GM19395 (cell line): ENCODE measurements around the gene TSPAN13.
"Not testable (repeated sequence)": the region's sequence is repeated elsewhere in the genome, so short reads cannot be mapped to it uniquely, and the experiment has no call there.

Source experiments
- ATAC-seq: cut with Tn5 transposase; IDR thresholded peaks from one replicate; pipeline ENCODE4 v1.9.1; 2021; ENCODE audit warnings: mild to moderate bottlenecking, moderate library complexity; ENCODE audit not compliant: unreplicated experiment

Gene TSPAN13

DNA sequence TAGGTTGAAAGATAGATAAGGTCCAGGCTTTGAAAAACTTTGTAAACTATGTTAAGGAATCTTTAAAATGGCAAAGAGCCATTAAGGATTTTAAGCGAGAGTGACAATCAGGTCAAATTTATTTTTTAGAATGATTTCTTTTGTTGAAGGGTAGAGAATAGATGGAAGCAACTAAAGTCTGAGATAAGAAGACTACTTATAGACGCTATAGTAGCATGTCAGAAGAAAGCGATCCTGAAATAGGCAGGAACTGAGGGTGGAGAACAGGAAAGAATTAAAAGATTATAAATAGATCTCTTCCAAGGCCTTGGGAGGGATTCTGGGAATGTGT lies 13.0 kb upstream of the TSPAN13 start:
- ATAC-seq: no peak

DNA sequence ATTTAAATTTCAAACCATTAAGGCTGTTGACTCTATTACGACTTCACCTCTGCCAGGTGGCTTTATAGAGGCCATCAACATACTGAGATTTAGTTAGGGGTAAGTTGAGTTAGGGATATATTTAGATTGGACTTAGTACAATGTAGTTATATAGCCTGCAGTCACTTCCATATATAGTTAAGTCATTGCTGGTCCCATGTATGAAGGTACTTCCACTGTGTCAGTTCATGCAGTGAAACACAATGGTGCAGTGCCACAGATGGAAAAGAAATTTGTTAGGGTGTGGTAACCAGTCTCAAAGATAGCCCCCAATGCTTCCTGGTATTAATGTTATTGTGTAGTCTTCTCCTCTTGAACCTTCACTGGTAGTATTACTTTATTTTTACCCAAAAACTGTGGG lies 12.6 kb upstream of the TSPAN13 start:
- no peak for ATAC-seq

DNA sequence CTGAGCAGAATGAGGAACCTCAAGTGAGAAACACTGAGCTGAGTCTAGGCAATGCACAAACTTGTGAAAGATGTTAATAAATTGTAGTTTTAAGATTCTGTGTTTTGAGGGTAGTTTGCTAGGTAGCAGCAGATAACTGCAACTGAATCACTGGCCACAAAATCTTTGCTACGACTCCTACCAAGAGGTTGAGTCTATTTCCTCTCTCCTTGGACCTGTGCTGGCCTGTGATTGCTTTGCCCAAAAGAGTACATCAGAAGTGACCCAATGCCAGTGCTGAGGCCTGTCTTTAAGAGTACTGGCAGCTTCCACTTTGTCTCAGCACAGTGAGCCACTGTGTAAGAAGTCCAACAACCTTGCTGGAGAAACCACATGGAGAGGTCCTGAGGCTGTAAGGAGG lies 11.9 kb upstream of the TSPAN13 start:
- no peak for ATAC-seq

DNA sequence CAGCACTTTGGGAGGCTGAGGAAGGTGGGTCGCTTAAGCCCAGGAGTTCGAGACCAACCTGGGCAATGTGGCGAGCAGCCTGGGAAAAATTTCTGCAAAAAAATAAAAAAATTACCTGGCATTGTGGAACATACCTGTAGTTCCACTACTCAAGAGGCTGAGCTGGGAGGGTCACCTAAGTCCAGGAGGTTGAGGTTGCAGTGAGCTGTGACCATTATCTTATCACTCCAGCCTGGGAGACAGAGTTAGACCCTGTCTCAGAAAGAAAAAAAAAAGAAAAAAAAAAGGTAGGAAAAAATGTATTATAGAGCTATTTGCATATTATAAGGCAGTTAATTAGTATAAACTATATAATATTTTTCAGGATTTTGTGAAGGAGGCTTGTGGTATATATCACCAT lies 11.0 kb upstream of the TSPAN13 start:
- no peak for ATAC-seq

DNA sequence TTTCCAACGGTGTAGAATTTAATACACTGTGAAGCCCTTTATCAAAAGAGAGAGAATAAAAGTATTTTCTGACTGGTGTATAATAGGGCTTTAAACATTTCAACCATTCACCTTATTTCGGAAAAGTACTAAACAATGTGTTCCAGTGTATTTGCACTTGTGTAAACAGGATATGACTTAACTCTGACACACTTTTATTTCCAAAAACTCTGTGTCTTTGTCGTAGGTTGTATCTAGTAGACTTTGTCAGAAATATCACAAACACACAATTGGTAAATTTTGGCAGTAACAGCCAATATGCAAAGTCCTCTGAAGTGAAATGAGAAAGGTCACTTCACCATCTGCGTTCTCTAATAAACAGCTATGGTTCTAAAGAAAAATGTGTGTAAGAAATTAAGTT lies 10.3 kb upstream of the TSPAN13 start:
- no peak for ATAC-seq

DNA sequence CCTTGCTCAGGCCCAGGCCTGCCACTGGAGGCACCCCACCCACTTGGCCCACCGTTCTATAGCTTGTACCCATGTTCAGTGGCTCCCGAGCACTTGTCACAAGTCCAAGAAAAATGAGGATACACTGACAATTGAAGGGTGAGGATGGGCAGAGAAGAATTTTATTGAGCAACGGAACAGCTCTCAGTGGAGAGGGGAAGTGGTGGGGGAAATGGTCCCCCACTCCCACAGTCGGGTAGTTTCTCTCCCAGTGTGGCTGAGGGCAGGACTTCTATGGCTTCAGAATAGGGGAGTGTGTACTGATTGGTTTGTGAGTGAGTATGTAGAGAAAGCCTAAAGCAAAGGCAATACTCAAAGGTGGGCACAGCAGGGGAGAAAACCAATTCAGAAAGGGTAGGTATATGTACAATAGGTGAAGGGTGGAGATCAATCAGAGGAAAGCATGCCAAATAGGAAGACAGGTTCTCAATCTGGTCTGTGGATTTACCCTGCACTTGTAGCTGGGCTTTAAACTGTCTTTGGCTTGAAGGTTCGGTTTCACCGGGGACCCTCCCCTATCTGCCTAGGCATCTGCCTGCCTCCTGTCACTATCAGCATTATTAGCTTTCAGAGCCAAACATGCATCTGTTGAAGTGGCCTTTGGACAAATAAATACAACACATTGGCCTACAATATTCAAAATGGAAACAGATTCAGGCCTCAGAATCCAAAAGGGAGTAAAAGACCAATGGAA lies 8.9 kb upstream of the TSPAN13 start:
- no peak for ATAC-seq

DNA sequence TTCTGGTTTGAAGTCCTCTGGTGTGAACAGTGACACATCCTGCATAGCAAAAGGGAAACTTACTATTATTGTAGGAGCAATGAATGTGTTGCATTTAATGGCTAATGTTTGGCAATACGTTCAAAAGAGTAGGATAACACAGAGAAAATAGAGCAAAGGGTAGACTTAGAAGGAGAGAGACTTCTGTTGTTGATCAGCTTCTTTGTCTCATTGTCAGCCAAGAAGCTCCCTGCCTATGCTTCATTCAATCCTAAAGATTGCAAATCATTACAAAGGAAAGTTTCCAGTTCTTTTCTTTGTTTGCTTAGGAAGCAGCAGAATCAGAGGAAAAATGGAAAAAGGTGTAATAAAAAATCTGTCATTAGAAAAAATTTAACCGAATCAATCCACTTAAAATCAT lies 7.9 kb upstream of the TSPAN13 start:
- no peak for ATAC-seq

DNA sequence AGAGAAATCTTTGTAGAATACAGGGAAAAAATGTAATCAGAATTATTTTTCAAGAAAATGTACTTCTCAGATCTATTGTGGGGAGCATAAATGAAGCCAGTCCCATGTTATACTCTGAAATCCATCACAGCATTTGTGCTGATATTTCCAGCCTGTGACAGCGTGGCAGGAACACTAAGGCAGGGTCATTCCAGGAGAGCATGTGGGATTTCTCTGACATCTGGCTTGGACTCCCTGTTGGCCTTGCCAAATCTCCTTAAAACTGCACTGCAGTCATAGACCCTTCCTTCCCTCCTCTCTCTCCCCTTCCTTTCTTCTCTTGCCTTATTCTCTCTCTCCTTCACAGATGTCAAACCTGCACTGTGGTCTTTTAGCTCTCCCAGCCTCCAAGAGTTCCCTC lies 6.5 kb upstream of the TSPAN13 start:
- no peak for ATAC-seq

DNA sequence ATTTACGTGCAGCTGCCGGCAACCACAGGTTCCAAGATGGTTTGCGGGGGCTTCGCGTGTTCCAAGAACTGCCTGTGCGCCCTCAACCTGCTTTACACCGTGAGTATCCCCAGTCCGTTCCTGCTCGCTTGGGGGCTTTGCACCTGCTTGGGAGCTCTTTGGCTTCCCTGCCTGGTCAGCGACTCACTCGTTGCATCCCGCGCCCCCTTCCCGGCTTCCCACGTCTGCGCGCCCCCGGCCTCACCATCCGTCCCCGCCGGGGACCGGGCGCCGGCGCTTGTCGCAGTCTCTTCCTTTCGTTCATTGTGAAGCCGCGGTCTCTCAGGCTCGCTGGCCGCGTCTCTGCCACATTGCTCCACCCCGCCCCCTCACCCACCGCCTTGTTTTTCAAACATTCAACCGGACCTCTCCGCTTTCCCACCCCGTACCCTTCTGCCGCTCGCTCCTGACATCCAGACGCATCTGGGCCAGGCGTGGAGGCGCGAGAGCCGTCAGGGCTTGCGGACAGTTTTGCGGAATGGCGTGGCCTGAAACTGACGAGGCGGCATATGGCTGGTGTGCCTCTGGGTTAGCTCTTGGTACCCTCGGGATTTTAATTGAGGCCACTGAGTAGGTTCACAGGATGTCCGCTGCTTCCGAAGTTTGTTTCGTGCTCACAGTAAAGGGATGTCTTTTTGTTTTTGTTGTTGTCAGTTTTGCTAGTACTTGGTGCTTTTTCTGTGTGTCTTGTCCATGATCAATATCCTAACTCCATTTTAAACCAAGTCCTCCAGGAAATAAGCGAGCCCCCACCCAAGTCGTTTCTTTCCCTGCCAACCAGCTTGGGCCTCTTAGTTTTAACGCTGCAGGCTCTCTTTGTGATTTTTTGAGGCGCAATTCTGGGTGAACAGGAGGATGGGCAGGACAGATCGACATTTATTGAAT lies 639 bp downstream of the TSPAN13 start:
- peak; percentile 37 for ATAC-seq

DNA sequence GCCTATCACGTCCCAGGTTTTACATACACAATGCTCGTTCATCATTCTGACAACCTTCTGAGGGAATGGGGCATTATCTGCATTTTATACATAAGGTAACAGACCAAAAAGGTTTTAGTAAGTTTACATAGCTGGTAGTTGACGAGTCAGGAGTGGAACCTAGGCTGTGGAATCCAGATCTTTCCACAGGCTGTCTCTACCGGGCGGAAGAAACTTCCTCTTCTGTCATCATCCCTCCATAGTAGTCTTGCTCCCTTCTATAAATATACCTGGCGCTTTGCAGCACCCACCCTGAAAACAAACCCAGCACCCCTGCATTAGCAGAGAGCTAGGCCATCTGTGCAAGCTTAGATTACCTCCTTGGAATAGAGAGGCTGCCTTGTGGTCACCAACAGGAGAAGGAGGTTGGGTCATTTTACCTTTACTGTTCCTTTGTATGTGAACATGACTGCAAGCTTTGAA lies 1.3 kb downstream of the TSPAN13 start:
- ATAC-seq: no peak

DNA sequence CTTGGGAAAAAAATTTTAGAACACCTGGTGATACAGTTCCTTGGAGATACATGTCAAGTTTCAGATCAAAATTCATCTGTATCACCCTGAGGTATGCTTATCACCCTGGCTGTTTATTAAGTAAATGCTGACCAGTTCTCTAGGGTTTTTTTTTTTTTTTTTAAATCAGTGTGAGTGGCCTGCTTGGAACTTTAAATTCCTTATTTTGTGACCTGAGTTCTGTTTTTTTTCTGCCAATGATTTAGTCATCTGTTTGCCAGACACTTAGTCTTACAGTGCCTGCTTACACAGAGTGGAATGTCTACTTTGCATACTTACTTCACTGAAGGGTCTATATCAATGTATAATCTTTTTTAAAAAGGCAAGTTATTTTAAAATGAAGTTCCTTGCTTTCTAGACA lies 1.8 kb downstream of the TSPAN13 start:
- ATAC-seq: no peak

DNA sequence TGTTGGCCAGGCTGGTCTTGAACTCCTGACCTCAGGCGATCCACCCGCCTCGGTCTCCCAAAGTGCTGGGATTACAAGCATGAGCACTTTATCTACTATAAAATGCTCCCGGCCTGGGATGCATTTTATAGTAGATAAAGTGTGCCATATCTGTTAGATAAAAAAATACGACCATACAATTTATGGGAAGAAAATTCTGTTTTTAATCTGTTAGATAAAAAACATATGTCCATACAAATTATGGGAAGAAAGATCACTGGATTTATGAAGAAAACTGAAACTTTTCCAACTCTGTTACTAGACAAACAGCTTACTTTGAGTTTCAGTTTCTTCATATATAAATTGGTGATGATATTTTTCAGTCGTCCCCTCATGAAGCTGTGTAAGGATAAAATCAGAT lies 4.5 kb downstream of the TSPAN13 start:
- no peak for ATAC-seq

DNA sequence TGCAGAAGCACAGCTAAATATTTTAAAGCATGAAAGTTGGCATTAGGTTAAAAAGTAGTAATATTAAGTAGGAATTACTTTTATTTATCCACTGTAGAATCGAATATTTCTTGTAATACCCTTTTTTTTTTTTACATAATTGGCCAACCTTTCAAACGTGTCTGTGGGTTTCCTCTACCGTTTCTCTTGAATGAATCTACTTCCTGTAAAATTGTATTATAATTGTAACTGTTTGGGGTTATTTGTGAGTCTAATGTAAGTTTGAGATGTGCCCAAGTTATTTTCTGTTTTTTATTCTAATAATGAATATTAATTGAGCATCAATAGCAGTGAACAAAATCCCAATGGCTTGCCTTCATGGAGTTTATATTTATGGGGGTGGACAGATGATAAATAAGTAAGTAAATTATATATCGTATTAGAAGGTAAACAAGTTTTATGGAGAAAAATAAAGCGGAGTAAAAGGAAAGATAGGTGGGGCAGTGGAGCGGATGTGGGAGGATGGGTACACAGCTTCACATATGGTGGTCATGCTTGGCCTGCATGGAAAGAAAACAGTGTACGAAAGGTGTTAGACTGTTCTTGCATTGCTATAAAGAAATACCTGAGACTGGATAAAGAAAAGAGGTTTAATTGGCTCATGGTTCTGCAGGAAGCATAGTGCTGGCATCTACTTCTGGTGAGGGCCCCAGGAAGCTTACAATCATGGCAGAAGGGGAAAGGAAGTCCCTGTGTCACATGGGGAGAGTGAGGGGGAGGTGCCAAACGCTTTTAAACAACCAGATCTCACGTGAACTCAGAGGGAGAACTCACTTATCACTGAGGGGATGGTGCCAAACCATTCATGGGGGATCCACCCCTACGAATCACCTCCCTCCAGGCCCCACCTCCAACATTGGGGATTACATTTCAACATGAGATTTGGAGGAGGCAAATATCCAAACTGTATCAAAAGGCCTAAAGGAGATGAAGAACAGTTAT lies 5.4 kb downstream of the TSPAN13 start:
- no peak for ATAC-seq

DNA sequence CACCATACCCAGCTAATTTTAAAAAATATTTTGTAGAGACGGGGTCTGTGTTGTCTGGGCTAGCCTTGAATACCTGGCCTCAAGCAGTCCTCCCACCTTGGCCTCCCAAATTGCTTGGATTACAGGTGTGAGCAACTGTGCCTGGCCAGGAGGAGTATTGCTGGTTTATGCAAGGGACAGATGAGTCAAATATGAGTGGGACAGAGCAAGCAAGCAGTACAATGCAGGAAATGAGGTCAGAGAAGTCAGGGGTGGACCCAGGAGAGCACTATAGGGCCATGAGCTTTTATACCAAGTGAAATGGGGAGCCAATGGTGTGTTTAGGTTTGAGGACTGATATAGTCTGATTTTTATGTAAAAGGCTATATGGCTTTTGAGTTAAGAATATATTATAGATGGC lies 6.3 kb downstream of the TSPAN13 start:
- no peak for ATAC-seq

DNA sequence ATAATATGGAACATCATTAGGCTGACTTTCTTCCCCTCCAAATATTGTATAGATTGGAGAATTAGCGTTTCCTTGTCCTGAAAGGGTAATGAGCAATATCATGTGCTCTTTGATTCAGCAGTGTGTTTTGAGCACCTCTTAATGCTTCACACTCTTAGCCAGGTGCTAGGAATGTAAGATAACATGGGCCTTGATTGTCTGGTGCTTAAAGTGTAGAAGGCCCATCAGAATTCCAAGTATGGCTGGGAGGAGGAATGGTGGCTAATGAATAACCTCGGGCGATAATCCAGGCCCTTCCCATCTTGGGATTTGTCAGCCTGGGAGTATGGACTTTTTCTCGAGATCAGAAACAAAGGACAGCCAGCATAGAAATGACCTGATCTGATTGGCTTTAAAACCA lies 8.6 kb downstream of the TSPAN13 start:
- no peak for ATAC-seq

DNA sequence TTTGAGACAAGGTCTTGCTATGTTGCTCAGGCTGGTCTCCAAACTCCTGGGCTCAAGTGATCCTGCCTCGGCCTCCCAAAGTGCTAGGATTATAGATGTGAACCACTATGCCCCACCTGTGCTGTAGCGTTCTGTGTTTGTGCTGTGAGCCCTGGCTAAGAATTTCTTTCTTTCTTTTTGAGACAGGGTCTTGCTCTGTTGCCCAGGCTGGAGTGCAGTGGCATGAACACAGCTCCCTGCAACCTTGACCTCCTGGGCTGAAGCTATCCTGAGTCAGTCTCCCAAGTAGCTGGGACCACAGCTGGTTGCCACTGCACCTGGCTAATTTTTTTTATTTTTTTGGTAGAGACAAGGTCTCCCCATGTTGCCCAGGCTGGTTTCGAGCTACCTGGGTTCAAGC lies 11.4 kb downstream of the TSPAN13 start:
- no peak for ATAC-seq

DNA sequence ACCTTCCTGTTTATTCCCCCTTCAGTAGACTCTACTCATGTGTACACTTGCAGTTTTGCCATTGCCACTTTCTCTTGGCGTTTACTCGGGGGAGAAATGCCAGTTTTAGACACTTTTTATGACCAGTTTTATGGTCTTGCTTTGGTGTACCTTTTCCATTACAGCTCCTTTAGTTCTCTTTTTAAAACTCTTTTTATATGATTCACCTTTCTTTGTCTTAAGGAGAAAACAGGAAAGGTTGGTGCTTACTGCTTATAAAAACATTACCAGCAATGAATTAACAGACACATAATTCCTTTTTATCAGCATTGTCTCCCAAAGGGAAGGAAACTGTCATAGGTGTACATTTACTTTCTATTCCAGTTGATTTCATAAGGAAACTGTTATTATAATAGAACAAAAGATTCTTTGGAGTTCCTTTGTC lies 11.9 kb downstream of the TSPAN13 start:
- no peak for ATAC-seq

DNA sequence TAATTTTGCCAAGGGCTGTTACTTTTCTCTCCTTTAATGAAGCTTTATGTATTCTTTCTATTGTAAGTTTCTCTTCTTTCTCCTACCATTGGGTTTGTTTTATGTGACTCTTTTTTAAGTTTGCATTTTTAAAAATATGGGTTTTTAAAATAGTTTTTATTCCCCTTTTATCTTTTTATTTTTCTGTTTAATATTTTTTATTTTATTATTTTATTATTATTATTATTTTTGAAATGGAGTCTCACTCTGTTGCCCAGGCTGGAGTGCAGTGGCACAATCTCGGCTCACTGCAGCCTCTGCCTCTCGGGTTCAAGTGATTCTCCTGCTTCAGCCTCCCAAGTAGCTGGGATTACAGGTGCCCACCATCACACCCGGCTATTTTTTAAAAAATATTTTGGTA lies 16.4 kb downstream of the TSPAN13 start:
- not testable (repeated sequence) for ATAC-seq

DNA sequence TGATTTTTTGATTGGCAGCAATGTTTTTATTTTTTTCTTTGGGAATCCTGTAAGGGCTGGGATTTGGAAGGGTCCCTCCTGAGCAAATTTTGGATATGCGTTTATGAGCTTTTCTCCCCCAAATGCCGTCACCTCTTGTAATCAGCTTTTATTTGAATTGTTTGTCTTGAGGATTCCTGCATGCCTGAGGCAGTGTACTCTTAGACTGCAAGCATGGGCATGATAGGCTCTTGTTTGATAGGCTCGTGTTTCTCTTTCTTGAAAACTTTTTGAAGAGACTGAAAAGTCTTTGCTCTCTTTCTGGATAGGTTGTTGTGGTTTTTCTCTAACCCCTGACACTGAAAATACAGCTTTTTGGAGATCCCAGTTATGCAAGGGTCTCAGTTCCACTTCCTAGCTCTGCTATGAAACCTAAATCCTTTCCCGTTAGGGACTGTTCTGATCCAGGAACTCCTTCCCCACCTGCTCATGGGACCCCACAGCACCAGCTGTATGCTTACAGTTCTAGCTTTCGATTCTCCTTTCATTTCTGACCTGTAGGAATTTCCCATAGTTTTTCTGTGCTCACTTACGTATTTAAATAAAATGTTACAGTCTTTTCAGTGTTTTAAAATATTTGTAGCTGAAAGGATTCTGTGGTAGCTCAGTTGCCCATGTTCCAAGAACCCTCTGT lies 17.2 kb downstream of the TSPAN13 start:
- ATAC-seq: no peak

DNA sequence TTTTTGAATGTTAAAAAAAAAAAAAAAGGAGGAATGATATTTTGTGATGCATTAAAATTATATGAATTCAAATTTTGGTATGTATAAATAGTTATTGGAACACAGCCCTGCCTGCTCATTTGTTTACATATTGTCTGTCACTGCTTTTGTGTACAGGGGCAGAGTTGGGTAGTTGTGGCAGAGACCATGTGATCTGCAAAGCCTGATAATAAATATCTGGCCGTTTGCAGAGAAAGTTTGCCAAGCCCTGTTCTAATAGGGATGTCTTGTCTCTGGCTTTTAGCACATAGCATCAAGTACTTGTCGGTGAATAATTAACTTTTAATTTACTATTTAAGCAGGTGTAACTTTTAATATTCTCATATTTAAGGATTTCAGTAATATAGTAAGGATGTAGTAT lies 19.8 kb downstream of the TSPAN13 start:
- no peak for ATAC-seq

DNA sequence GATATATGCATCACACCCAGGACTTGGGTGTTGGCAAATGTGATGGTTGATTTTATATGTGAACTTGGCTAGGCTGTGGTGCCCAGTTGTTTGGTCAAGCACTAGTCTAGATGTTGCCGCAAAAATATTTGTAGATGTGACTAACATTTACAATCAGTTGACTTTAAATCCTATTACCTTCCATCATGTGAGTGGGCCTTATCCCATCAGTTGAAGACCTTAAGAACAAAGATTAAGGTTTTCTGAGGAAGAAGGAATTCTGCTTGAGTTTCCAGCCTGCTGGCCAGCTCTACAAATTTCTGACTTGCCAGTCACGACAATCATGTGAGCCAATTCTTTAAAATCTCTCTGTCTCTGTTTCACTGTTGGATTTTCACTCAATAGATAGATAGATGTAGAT lies 20.3 kb downstream of the TSPAN13 start:
- no peak for ATAC-seq
